Natural killer cell (primary cell): ENCODE data around the gene ZFHX3. TPM values are rescaled to one million over a fixed set of nuclear protein-coding genes. Genes with fewer than 3 reads are reported as not detected.

Source experiments
- ATAC-seq, 3 donors: fragments of 150-1000 bp in 2 of 3; fragments of 200-7000 bp in 1 of 3; cut with Tn5 transposase; 1 replicate in 1 of 3; 2 replicates in 2 of 3; pipeline ENCODE4 v1.10.0; 2021; ENCODE audit warnings: mild to moderate bottlenecking in 2 of 3, moderate library complexity in 2 of 3
- DNase-seq, 2 donors: peaks; one replicate each; pipeline versions ENCODE4 v3.0.0 to v3.0.0-alpha.2; 2013 to 2021; ENCODE audit warnings: mixed read lengths in 1 of 2
- H3K27ac ChIP-seq: one replicate; pipeline ENCODE4 v1.5.1; 2013; ENCODE audit warnings: mild to moderate bottlenecking, low read length
- H3K27me3 ChIP-seq: one replicate; pipeline ENCODE4 v1.6.1; 2013; ENCODE audit warnings: low read length; ENCODE audit not compliant: control insufficient read depth, insufficient read depth
- H3K36me3 ChIP-seq: one replicate; pipeline ENCODE4 v1.6.1; 2013; ENCODE audit warnings: low read length; ENCODE audit not compliant: control insufficient read depth, insufficient read depth
- H3K4me1 ChIP-seq: one replicate; pipeline ENCODE4 v1.6.1; 2013; ENCODE audit warnings: low read length; ENCODE audit not compliant: control insufficient read depth, insufficient read depth
- H3K4me3 ChIP-seq: one replicate; pipeline ENCODE4 v1.5.1; 2013; ENCODE audit warnings: low read length
- H3K9me3 ChIP-seq: one replicate; pipeline ENCODE4 v1.6.1; 2013; ENCODE audit warnings: low read length; ENCODE audit not compliant: control insufficient read depth, insufficient read depth
- H3K27ac Mint-ChIP-seq, 2 donors: one replicate each; pipeline ENCODE4 v1.8.0; 2022; ENCODE audit warnings: mild to moderate bottlenecking in 2 of 2, mixed read lengths in 2 of 2, moderate library complexity in 1 of 2
- H3K27me3 Mint-ChIP-seq, 2 donors: one replicate each; pipeline ENCODE4 v1.8.0; 2022; ENCODE audit warnings: low read depth in 2 of 2, mixed read lengths in 2 of 2
- H3K36me3 Mint-ChIP-seq: one replicate; pipeline ENCODE4 v1.8.0; 2022; ENCODE audit warnings: mixed read lengths
- H3K4me1 Mint-ChIP-seq, 2 donors: one replicate each; pipeline ENCODE4 v1.8.0; 2022; ENCODE audit warnings: mixed read lengths in 2 of 2
- H3K4me3 Mint-ChIP-seq: one replicate; pipeline ENCODE4 v1.8.0; 2022; ENCODE audit warnings: mild to moderate bottlenecking, moderate library complexity, mixed read lengths
- H3K9me3 Mint-ChIP-seq, 2 donors: one replicate each; pipeline ENCODE4 v1.8.0; 2022; ENCODE audit warnings: mixed read lengths in 2 of 2
- CTCF ChIP-seq: fragments of 200-600 bp; IDR thresholded peaks from one replicate; pipeline ENCODE4 v1.8.0; 2022; ENCODE audit warnings: antibody characterized with exemption
- WGBS: methylation state at CpG from one replicate; pipeline ENCODE4 v1.1.7; 2013; ENCODE audit warnings: missing lambda C conversion rate; ENCODE audit not compliant: insufficient coverage; 5-methylcytosine and 5-hydroxymethylcytosine counted together
- intact Hi-C: fragments of 100-400 bp; cut with micrococcal nuclease; formaldehyde crosslinking; loops from one replicate; pipeline ENCODE4 v1.14.2; 2022
- total RNA-seq, 4 donors: library from RNA; stranded (reverse); fragments of 120-200 nt in 1 of 4; gene quantifications; one replicate each; pipeline versions ENCODE4 v1.2.3 to v1.2.4, GENCODE V29; 2013 to 2022

The ZFHX3 gene
- total RNA-seq, 3 donors from 2014 or later (not counting 1 experiment from before 2014, with no cell fraction given) = 5.8 to 7.8 (median 7.5) TPM

- Mint-ChIP-seq H3K36me3 (no peaks in the 10 kb centered on the region), H3K9me3 (no peaks in the 10 kb centered on the region), H3K4me3 (peak overlapping the region; percentile 77), H3K27ac (peak overlapping the region in 1 of 2 donors; percentile 73), H3K4me1 (peaks cover 14% of the 10 kb centered on the region in 2 donors), H3K27me3 (peaks cover 0 to 2% of the 10 kb centered on the region in 2 donors)
- intact Hi-C loops = no loop called here
- no peak for ATAC-seq
- DNase-seq = no peak
- Histone ChIP-seq H3K36me3 (no peaks in the 10 kb centered on the region), H3K4me3 (no peak overlapping the region), H3K4me1 (peaks cover 15% of the 10 kb centered on the region), H3K9me3 (no peaks in the 10 kb centered on the region), H3K27ac (no peak overlapping the region), H3K27me3 (no peaks in the 10 kb centered on the region)
- 90% methylated on average over 4 of the region's 4 CpGs for WGBS
- no peak for TF ChIP-seq CTCF
These were observed 1.1 kb downstream of the ZFHX3 start for GRCh38 chr16:73046849-73047214.

DNA sequence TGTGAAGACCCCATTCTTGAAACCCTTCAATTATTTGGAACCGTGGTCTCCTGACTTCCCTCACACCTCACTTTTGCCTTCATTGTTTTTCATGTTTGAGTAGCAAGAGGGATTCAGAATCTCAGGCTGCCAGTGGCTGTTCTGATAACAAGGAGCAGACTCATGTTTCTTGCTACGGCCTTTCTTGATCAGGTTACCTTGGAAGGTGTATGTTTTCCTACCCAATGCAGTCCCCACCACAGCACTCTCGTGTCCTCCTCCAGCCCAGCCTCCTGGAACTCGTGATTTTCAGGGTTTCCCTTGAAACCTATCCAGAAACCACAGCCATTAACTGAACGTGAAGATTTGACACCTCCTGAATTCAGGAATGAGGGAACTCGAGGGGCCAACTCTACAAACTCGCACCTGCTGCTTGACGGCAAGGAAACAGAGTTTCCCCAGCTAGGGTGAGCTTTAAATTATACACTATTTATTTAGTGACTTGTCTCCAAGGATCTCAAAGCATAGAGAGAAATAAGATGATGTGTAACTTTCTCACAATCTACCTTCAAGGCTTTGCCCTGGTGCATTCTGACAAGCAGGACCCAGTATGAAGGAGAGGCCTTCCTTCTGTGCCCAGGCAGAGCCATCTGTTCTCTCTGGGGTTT lies 1.6 kb downstream of the ZFHX3 start:
- Histone ChIP-seq H3K4me3 (no peak overlapping the region), H3K4me1 (peaks cover 15% of the 10 kb centered on the region), H3K27me3 (no peaks in the 10 kb centered on the region), H3K36me3 (no peaks in the 10 kb centered on the region), H3K9me3 (no peaks in the 10 kb centered on the region), H3K27ac (no peak overlapping the region)
- no peaks in the 10 kb centered on the region for H3K9me3 Mint-ChIP-seq
- peak overlapping the region; percentile 28 for H3K4me3 Mint-ChIP-seq
- DNase-seq (no peak), ATAC-seq (no peak)
- no peak for TF ChIP-seq CTCF
- WGBS = 63% methylated on average over 8 of the region's 8 CpGs
- peaks cover 0 to 2% of the 10 kb centered on the region in 2 donors for H3K27me3 Mint-ChIP-seq
- H3K4me1 Mint-ChIP-seq = peaks cover 14% of the 10 kb centered on the region in 2 donors
- peak overlapping the region in 1 of 2 donors; percentile 73 for H3K27ac Mint-ChIP-seq
- no peaks in the 10 kb centered on the region for H3K36me3 Mint-ChIP-seq
- intact Hi-C loops = no loop called here

- no peaks in the 10 kb centered on the region for H3K36me3 Mint-ChIP-seq
- peaks cover 0 to under 1% of the 10 kb centered on the region in 2 donors for H3K27me3 Mint-ChIP-seq
- H3K4me1 ChIP-seq = peaks cover 13% of the 10 kb centered on the region
- H3K4me3 ChIP-seq = no peak overlapping the region
- H3K36me3 ChIP-seq = no peaks in the 10 kb centered on the region
- WGBS = 81% methylated on average over 6 of the region's 6 CpGs
- no peaks in the 10 kb centered on the region for H3K27me3 ChIP-seq
- no peaks in the 10 kb centered on the region for H3K9me3 Mint-ChIP-seq
- intact Hi-C loops = no loop called here
- H3K27ac Mint-ChIP-seq = peak overlapping the region in 1 of 2 donors; percentile 27
- peaks cover 11 to 12% of the 10 kb centered on the region in 2 donors for H3K4me1 Mint-ChIP-seq
- TF ChIP-seq CTCF = no peak
- H3K4me3 Mint-ChIP-seq = no peak overlapping the region
- no peak overlapping the region for H3K27ac ChIP-seq
- no peaks in the 10 kb centered on the region for H3K9me3 ChIP-seq
- DNase-seq (no peak), ATAC-seq (no peak)
These were observed 4.0 kb downstream of the ZFHX3 start for GRCh38 chr16:73043828-73044467.
